NCI-H1694 (cell line): ENCODE measurements around the gene SLC16A2.

Experiments used
- DNase-seq: peaks from one replicate; lab custom pipeline; 2025; lab: John Stamatoyannopoulos, UW

The SLC16A2 gene

GRCh38 chrX:74536832-74537371 lies 115.6 kb downstream of the SLC16A2 start:
- peak; percentile 57 for DNase-seq

- DNase-seq, result no peak
Measured at GRCh38 chrX:74540635-74541249, 119.4 kb downstream of the SLC16A2 start.

GRCh38 chrX:74545880-74546523 lies 124.7 kb downstream of the SLC16A2 start:
- DNase-seq, result no peak

GRCh38 chrX:74546984-74547383 lies 125.7 kb downstream of the SLC16A2 start:
- no peak for DNase-seq

- DNase-seq, result peak; percentile 77
Measured at GRCh38 chrX:74550295-74550802, 129.1 kb downstream of the SLC16A2 start.

GRCh38 chrX:74551934-74552333 lies 130.6 kb downstream of the SLC16A2 start:
- no peak for DNase-seq

- DNase-seq, result no peak
Measured at GRCh38 chrX:74557378-74557777, 136.1 kb downstream of the SLC16A2 start.

- DNase-seq, result no peak
Measured at GRCh38 chrX:74578137-74578536, 156.8 kb downstream of the SLC16A2 start.

GRCh38 chrX:74579597-74580198 lies 158.4 kb downstream of the SLC16A2 start:
- no peak for DNase-seq
